A673 (cell line): ENCODE results near the gene GJD2. TPM values are rescaled to one million over a fixed set of nuclear protein-coding genes. Genes with fewer than 3 reads are reported as not detected.

Experiments
- BruUV-seq: library from RNA; stranded (reverse); fragments of 400-500 nt; replicated peaks from 2 replicates; lab custom pipeline; 2021; lab: Mats Ljungman, UMichigan
- CTCF ChIA-PET: fragments of 300-600 bp; sonication (Branson Sonifier 250); formaldehyde crosslinking; loops from one replicate; lab custom pipeline; 2022; ENCODE audit warnings: antibody characterized with exemption; lab: Charles Lee
- POLR2A ChIA-PET: fragments of 300-600 bp; sonication (Branson Sonifier 250); formaldehyde crosslinking; loops from one replicate; lab custom pipeline; 2022; ENCODE audit warnings: antibody characterized with exemption; ENCODE audit not compliant: low non-redundant PET; lab: Charles Lee
- DNase-seq: peaks from one replicate; pipeline ENCODE4 v3.0.0-alpha.2; 2015; ENCODE audit warnings: low spot score
- H3K27ac ChIP-seq: fragments of 200-600 bp; sonication (generic); 2 replicates; pipeline ENCODE4 v1.5.1; 2016; ENCODE audit warnings: mixed run types, low read depth, mild to moderate bottlenecking, mixed read lengths, antibody characterized with exemption, low read length; ENCODE audit not compliant: poor library complexity, severe bottlenecking
- H3K27me3 ChIP-seq: fragments of 200-600 bp; sonication (generic); replicated peaks from 2 replicates; pipeline ENCODE4 v1.6.1; 2017; ENCODE audit warnings: mixed run types, low read depth, mild to moderate bottlenecking, mixed read lengths, antibody characterized with exemption, low read length; ENCODE audit not compliant: insufficient read depth, poor library complexity
- H3K36me3 ChIP-seq: fragments of 200-600 bp; sonication (generic); 2 replicates; pipeline ENCODE4 v1.6.1; 2016; ENCODE audit warnings: mixed run types, mild to moderate bottlenecking, mixed read lengths, antibody characterized with exemption, low read length; ENCODE audit not compliant: insufficient read depth, poor library complexity, severe bottlenecking
- H3K4me1 ChIP-seq: fragments of 200-600 bp; sonication (generic); 2 replicates; pipeline ENCODE4 v1.6.1; 2017; ENCODE audit warnings: mixed run types, mild to moderate bottlenecking, mixed read lengths, antibody characterized with exemption, low read length; ENCODE audit not compliant: insufficient read depth, poor library complexity, severe bottlenecking
- H3K4me3 ChIP-seq: fragments of 200-600 bp; sonication (generic); 2 replicates; pipeline ENCODE4 v1.5.1; 2016; ENCODE audit warnings: low read depth, mixed run types, mild to moderate bottlenecking, mixed read lengths, low read length; ENCODE audit not compliant: poor library complexity, severe bottlenecking
- H3K9me3 ChIP-seq: fragments of 200-600 bp; sonication (generic); 2 replicates; pipeline ENCODE4 v1.6.1; 2016; ENCODE audit warnings: mixed run types, low read depth, mild to moderate bottlenecking, mixed read lengths, antibody characterized with exemption, low read length; ENCODE audit not compliant: poor library complexity, severe bottlenecking
- CTCF ChIP-seq: fragments of 300-800, 200-600 bp; sonication (generic); conservative IDR thresholded peaks from 2 replicates; pipeline ENCODE4 v1.5.1; 2017; ENCODE audit warnings: low read depth, mild to moderate bottlenecking, antibody characterized with exemption, low read length, moderate library complexity, mixed read lengths
- EZH2 ChIP-seq: fragments of 200-600 bp; sonication (generic); IDR thresholded peaks from 2 replicates; pipeline ENCODE4 v1.6.1; 2017; ENCODE audit warnings: borderline replicate concordance, low read depth, mild to moderate bottlenecking, mixed read lengths, antibody characterized with exemption, low read length; ENCODE audit not compliant: poor library complexity, severe bottlenecking
- intact Hi-C: fragments of 100-400 bp; cut with micrococcal nuclease; formaldehyde crosslinking; loops from one replicate; pipeline ENCODE4 v1.10.0; 2022; ENCODE audit not compliant: unreplicated experiment
- total RNA-seq: library from RNA; stranded (reverse); gene quantifications from 2 replicates; pipeline ENCODE4 v1.2.3, GENCODE V29; 2021

GJD2 gene
- total RNA-seq, 1 experiment from 2014 or later: not detected

- H3K4me1 ChIP-seq: no peaks in the 10 kb centered on the region
- intact Hi-C loops: no loop called here
- ChIA-PET CTCF (no interaction called here), POLR2A (no interaction called here)
- no TSS peak for BruUV-seq
- H3K27me3 ChIP-seq: peaks cover 97% of the 10 kb centered on the region
- H3K36me3 ChIP-seq: no peaks in the 10 kb centered on the region
- H3K9me3 ChIP-seq: no peaks in the 10 kb centered on the region
- no peak overlapping the region for H3K27ac ChIP-seq
- no peak overlapping the region for H3K4me3 ChIP-seq
- no peak for DNase-seq
- no peak for TF ChIP-seq EZH2
Measured at GRCh38 chr15:34793071-34793470, 38.3 kb upstream of the GJD2 start.

- TF ChIP-seq CTCF: no peak
- no peak for TF ChIP-seq EZH2
- BruUV-seq: no TSS peak
- Histone ChIP-seq H3K4me3 (no peak overlapping the region), H3K4me1 (no peaks in the 10 kb centered on the region), H3K9me3 (no peaks in the 10 kb centered on the region), H3K27me3 (peaks cover 92% of the 10 kb centered on the region), H3K36me3 (no peaks in the 10 kb centered on the region), H3K27ac (no peak overlapping the region)
- intact Hi-C loops: no loop called here
- CTCF ChIA-PET: no interaction called here
- POLR2A ChIA-PET: no interaction called here
- DNase-seq: no peak
Measured at GRCh38 chr15:34791701-34792100, 36.9 kb upstream of the GJD2 start.

GRCh38 chr15:34790121-34790520 lies 35.3 kb upstream of the GJD2 start:
- POLR2A ChIA-PET: no interaction called here
- Histone ChIP-seq H3K9me3 (no peaks in the 10 kb centered on the region), H3K27ac (no peak overlapping the region), H3K4me3 (no peak overlapping the region), H3K27me3 (peaks cover 82% of the 10 kb centered on the region), H3K36me3 (no peaks in the 10 kb centered on the region), H3K4me1 (no peaks in the 10 kb centered on the region)
- no TSS peak for BruUV-seq
- CTCF ChIA-PET: no interaction called here
- DNase-seq: no peak
- intact Hi-C loops: no loop called here
- TF ChIP-seq EZH2 (no peak), CTCF (no peak)

GRCh38 chr15:34789326-34789725 lies 34.5 kb upstream of the GJD2 start:
- Histone ChIP-seq H3K27ac (no peak overlapping the region), H3K4me3 (no peak overlapping the region), H3K27me3 (peaks cover 80% of the 10 kb centered on the region), H3K36me3 (no peaks in the 10 kb centered on the region), H3K4me1 (no peaks in the 10 kb centered on the region), H3K9me3 (no peaks in the 10 kb centered on the region)
- TF ChIP-seq EZH2 (no peak), CTCF (no peak)
- no TSS peak for BruUV-seq
- intact Hi-C loops: no loop called here
- ChIA-PET CTCF (no interaction called here), POLR2A (no interaction called here)
- no peak for DNase-seq
